Mesenchymal stem cell (in vitro differentiated cells and primary cell): ENCODE data around the gene ATP7B.

Experiments used
- DNase-seq: peaks from one replicate; pipeline ENCODE4 v3.0.0-alpha.2; 2013
- H2AFZ ChIP-seq: one replicate; pipeline ENCODE4 v1.6.1; 2013; ENCODE audit warnings: low read depth, mild to moderate bottlenecking, control low read depth, inconsistent platforms, low read length, moderate library complexity
- H2AK5ac ChIP-seq: 2 replicates; pipeline ENCODE4 v1.6.1; 2013; ENCODE audit warnings: low read length, moderate library complexity, mild to moderate bottlenecking, inconsistent platforms; ENCODE audit not compliant: severe bottlenecking
- H2BK120ac ChIP-seq: one replicate; pipeline ENCODE4 v1.6.1; 2013; ENCODE audit warnings: low read depth, mild to moderate bottlenecking, inconsistent platforms, low read length, moderate library complexity
- H2BK12ac ChIP-seq, 2 experiments: one replicate each; pipeline ENCODE4 v1.6.1; 2013; ENCODE audit warnings: inconsistent platforms in 2 of 2, low read length in 2 of 2, mild to moderate bottlenecking in 2 of 2, moderate library complexity in 2 of 2, control low read depth in 1 of 2
- H2BK15ac ChIP-seq: one replicate; pipeline ENCODE4 v1.6.1; 2013; ENCODE audit warnings: mild to moderate bottlenecking, low read depth, inconsistent platforms; ENCODE audit not compliant: poor library complexity, severe bottlenecking
- H2BK5ac ChIP-seq: 2 replicates; pipeline ENCODE4 v1.6.1; 2013; ENCODE audit warnings: low read depth, mild to moderate bottlenecking, low read length, control low read depth, inconsistent platforms; ENCODE audit not compliant: poor library complexity, severe bottlenecking
- H3K14ac ChIP-seq, 2 experiments: one replicate each; pipeline ENCODE4 v1.6.1; 2013; ENCODE audit warnings: inconsistent platforms in 2 of 2, low read length in 2 of 2, control low read depth in 1 of 2, mild to moderate bottlenecking in 1 of 2, moderate library complexity in 1 of 2
- H3K18ac ChIP-seq, 2 experiments: one replicate each; pipeline ENCODE4 v1.6.1; 2013; ENCODE audit warnings: inconsistent platforms in 2 of 2, low read length in 2 of 2, control low read depth in 1 of 2, low read depth in 1 of 2, mild to moderate bottlenecking in 1 of 2
- H3K23ac ChIP-seq, 2 experiments: one replicate each; pipeline ENCODE4 v1.6.1; 2013; ENCODE audit warnings: inconsistent platforms in 2 of 2, low read length in 2 of 2, mild to moderate bottlenecking in 2 of 2, moderate library complexity in 2 of 2, control low read depth in 1 of 2
- H3K27ac ChIP-seq: 2 replicates; pipeline ENCODE4 v1.5.1; 2013; ENCODE audit warnings: mild to moderate bottlenecking, moderate library complexity, low read length, control low read depth, inconsistent platforms; ENCODE audit not compliant: poor library complexity, severe bottlenecking
- H3K27me3 ChIP-seq, 2 experiments: 2 replicates each; pipeline versions ENCODE4 v1.6.1 to v1.7.0; 2013; ENCODE audit warnings: low read length in 2 of 2, mild to moderate bottlenecking in 2 of 2, moderate library complexity in 2 of 2, control low read depth in 1 of 2, inconsistent platforms in 1 of 2; ENCODE audit not compliant: control insufficient read depth in 1 of 2, insufficient read depth in 1 of 2
- H3K36me3 ChIP-seq, 2 experiments: 2 replicates each; pipeline versions ENCODE4 v1.6.1 to v1.7.0; 2013; ENCODE audit warnings: low read length in 2 of 2, control low read depth in 1 of 2, inconsistent platforms in 1 of 2, low read depth in 1 of 2, mild to moderate bottlenecking in 1 of 2; ENCODE audit not compliant: insufficient read depth in 2 of 2, control insufficient read depth in 1 of 2
- H3K4ac ChIP-seq, 2 experiments: one replicate each; pipeline ENCODE4 v1.6.1; 2013; ENCODE audit warnings: inconsistent platforms in 2 of 2, low read length in 2 of 2, mild to moderate bottlenecking in 2 of 2, moderate library complexity in 2 of 2, control low read depth in 1 of 2, low read depth in 1 of 2
- H3K4me1 ChIP-seq: 2 replicates; pipeline ENCODE4 v1.6.1; 2013; ENCODE audit warnings: low read depth, low read length, control low read depth; ENCODE audit not compliant: control insufficient read depth, insufficient read depth
- H3K4me2 ChIP-seq: 2 replicates; pipeline ENCODE4 v1.6.1; 2013; ENCODE audit warnings: low read length, mild to moderate bottlenecking, inconsistent platforms; ENCODE audit not compliant: poor library complexity, severe bottlenecking
- H3K4me3 ChIP-seq, 2 experiments: 2 replicates each; pipeline versions ENCODE4 v1.5.1 to v1.7.0; 2013; ENCODE audit warnings: low read length in 2 of 2, mild to moderate bottlenecking in 2 of 2, control low read depth in 1 of 2, low read depth in 1 of 2; ENCODE audit not compliant: insufficient read depth in 1 of 2
- H3K79me1 ChIP-seq: replicated peaks from 2 replicates; pipeline ENCODE4 v1.6.1; 2013; ENCODE audit warnings: mild to moderate bottlenecking, control low read depth, low read length, inconsistent platforms; ENCODE audit not compliant: poor library complexity, severe bottlenecking
- H3K9ac ChIP-seq: 2 replicates; pipeline ENCODE4 v1.7.0; 2013; ENCODE audit warnings: mild to moderate bottlenecking, low read length, moderate library complexity
- H3K9me3 ChIP-seq: 2 replicates; pipeline ENCODE4 v1.7.0; 2013; ENCODE audit warnings: mild to moderate bottlenecking, low read length; ENCODE audit not compliant: control insufficient read depth
- H4K8ac ChIP-seq: one replicate; pipeline ENCODE4 v1.6.1; 2013; ENCODE audit warnings: inconsistent platforms, mild to moderate bottlenecking, low read length, moderate library complexity
- H4K91ac ChIP-seq: one replicate; pipeline ENCODE4 v1.6.1; 2013; ENCODE audit warnings: mild to moderate bottlenecking, low read length, inconsistent platforms
- WGBS: methylation state at CpG from one replicate; pipeline ENCODE4 v1.1.7; 2013; ENCODE audit warnings: mixed read lengths; 5-methylcytosine and 5-hydroxymethylcytosine counted together

The ATP7B gene

DNA sequence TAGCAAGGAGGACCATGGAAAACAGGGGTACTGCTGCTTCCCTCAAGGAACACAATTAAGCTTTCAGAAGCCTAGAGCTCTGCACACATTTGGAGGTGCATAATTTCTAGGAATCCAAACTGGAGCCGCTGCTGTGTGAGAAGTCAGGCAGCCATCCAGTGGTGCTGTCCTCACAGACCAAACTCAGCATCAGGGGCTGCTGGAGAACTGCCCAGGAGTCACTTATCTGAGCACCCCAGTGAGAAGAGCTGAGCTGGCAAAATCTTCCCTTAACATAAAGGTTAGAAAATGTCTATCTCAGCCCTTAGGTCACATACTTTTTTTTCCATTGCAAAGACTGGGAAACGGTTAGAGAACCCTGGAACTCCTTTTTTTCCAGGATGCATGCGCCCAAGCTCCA is 72.8 kb downstream of the ATP7B start:
- H2AFZ ChIP-seq = no peak overlapping the region

DNA sequence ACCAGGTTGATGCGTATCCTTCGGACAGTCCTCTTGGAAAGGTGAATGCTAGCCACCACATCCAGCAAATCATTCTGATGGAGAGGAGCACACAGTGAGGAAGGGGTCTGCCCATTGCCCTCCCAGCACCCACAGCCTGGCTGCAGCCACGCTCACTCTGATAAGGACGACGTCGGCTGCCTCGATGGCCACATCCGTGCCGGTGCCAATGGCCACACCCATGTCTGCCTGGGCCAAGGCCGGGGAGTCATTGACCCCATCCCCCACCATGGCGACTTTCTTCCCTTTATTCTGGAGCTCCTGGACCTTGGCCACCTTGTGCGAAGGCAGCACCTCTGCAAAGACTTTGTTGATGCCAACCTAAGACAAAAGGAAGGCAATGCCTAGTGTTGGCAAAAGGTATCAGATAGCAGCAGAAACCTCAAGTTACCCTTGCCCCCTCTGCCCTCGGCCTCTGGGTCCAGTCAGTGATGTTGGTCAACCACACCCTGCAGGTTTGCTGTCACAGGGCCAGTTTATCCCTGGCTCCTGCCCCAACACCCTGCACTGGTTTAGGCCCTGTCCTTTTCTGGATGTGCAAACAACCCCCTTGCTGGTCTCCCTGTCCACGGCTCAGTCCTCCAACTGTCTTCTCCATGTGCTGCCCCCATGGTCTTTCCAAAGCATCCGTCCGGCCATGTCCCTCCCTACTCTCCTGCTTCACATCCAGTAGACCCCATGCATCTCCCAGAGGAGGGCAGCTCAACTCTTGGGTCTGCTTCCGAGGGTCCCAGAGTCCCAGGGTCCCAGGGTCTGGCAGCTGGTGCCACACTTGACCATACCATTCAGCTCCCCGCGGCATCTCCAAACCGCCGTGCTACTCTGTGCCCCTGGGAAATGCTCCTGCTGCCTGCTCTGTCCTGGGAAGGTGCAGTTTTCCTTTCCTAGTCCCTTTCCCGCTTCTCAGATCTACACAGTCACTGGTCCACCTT is 73.6 kb downstream of the ATP7B start:
- Histone ChIP-seq H3K27ac (no peak overlapping the region), H2AK5ac (no peak overlapping the region), H3K9me3 (no peaks in the 10 kb centered on the region), H3K4me3 (no peak overlapping the region), H3K18ac (no peak overlapping the region), H3K9ac (no peak overlapping the region), H3K14ac (peak overlapping the region in 1 of 2 experiments; percentile 44), H3K27me3 (peaks cover 0 to 3% of the 10 kb centered on the region in 2 experiments), H3K36me3 (peaks cover 0 to 16% of the 10 kb centered on the region in 2 experiments), H3K4me2 (no peak overlapping the region), H4K8ac (no peak overlapping the region), H2BK120ac (no peak overlapping the region), H3K23ac (no peak overlapping the region), H3K4me1 (no peaks in the 10 kb centered on the region), H4K91ac (no peak overlapping the region), H3K79me1 (no peaks in the 10 kb centered on the region), H2BK15ac (no peak overlapping the region), H2BK5ac (no peak overlapping the region), H3K4ac (no peak overlapping the region), H2BK12ac (no peak overlapping the region), H2AFZ (no peak overlapping the region)
- 94% methylated on average over 22 of the region's 22 CpGs for WGBS
- no peak for DNase-seq

More for the DNA sequence above, 72.8 kb downstream of the ATP7B start:
- H3K23ac ChIP-seq = no peak overlapping the region
- DNase-seq = no peak
- H3K4ac ChIP-seq = no peak overlapping the region
- H2BK15ac ChIP-seq = no peak overlapping the region
- no peaks in the 10 kb centered on the region for H3K9me3 ChIP-seq
- H4K8ac ChIP-seq = no peak overlapping the region
- no peak overlapping the region for H4K91ac ChIP-seq
- H3K79me1 ChIP-seq = no peaks in the 10 kb centered on the region
- H3K18ac ChIP-seq = no peak overlapping the region
- H3K27ac ChIP-seq = no peak overlapping the region
- H3K4me2 ChIP-seq = no peak overlapping the region
- peaks cover 0 to 16% of the 10 kb centered on the region in 2 experiments for H3K36me3 ChIP-seq
- 87% methylated on average over 3 of the region's 3 CpGs for WGBS
- no peak overlapping the region for H3K4me3 ChIP-seq
- no peak overlapping the region for H2BK5ac ChIP-seq
- H3K4me1 ChIP-seq = no peaks in the 10 kb centered on the region
- no peak overlapping the region for H2AK5ac ChIP-seq
- peaks cover 0 to 3% of the 10 kb centered on the region in 2 experiments for H3K27me3 ChIP-seq
- H2BK12ac ChIP-seq = no peak overlapping the region
- no peak overlapping the region for H3K9ac ChIP-seq
- no peak overlapping the region for H2BK120ac ChIP-seq
- H3K14ac ChIP-seq = no peak overlapping the region

GRCh38 chr13:51935326-51936171 is 75.7 kb downstream of the ATP7B start:
- Histone ChIP-seq H2BK120ac (no peak overlapping the region), H3K23ac (no peak overlapping the region), H3K4me1 (no peaks in the 10 kb centered on the region), H3K27me3 (peaks cover 0 to 3% of the 10 kb centered on the region in 2 experiments), H2AK5ac (no peak overlapping the region), H4K91ac (no peak overlapping the region), H3K27ac (no peak overlapping the region), H2BK12ac (no peak overlapping the region), H4K8ac (no peak overlapping the region), H3K4ac (no peak overlapping the region), H2AFZ (no peak overlapping the region), H3K4me3 (no peak overlapping the region), H2BK5ac (no peak overlapping the region), H3K36me3 (peaks cover 0 to 12% of the 10 kb centered on the region in 2 experiments), H3K18ac (no peak overlapping the region), H3K9ac (no peak overlapping the region), H3K14ac (no peak overlapping the region), H3K9me3 (no peaks in the 10 kb centered on the region), H2BK15ac (no peak overlapping the region), H3K79me1 (no peaks in the 10 kb centered on the region), H3K4me2 (no peak overlapping the region)
- 68% methylated on average over 14 of the region's 14 CpGs for WGBS
- peak; percentile 14 for DNase-seq
